HG03520 (cell line): ENCODE results near the gene GDAP1L1.
"Not testable (repeated sequence)": the region's sequence is repeated elsewhere in the genome, so short reads cannot be mapped to it uniquely, and the experiment has no call there.

ENCODE experiments used
- ATAC-seq: cut with Tn5 transposase; IDR thresholded peaks from one replicate; pipeline ENCODE4 v1.9.1; 2021; ENCODE audit warnings: mild to moderate bottlenecking, moderate library complexity; ENCODE audit not compliant: unreplicated experiment

The GDAP1L1 gene

DNA sequence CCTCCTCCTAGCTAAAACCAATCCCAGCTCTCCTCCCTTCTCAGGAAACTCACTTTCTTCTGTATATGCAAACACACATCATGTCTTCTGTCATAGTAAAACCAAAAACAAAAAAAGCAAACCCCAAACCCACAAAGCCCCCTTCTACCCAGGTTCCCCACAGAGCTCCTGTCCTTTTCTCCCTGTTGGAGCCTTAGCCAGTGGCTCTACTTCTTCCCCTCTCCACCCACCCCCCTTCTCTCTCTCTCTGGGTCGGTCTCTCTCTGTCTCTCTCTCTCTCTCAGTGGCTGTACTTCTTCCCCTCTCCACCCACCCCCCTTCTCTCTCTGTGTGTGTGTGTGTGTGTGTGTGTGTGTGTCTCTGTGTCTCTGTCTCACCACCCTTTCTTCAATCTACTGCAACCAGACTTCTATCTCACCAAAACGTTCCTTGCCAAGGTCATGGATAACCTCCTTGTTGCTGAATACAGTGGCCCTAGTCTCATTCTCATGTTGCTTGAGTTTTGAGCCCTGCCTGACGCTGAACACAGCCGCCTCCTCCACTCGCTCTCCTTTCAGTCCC, 27.9 kb upstream of the GDAP1L1 start:
- ATAC-seq: no peak

DNA sequence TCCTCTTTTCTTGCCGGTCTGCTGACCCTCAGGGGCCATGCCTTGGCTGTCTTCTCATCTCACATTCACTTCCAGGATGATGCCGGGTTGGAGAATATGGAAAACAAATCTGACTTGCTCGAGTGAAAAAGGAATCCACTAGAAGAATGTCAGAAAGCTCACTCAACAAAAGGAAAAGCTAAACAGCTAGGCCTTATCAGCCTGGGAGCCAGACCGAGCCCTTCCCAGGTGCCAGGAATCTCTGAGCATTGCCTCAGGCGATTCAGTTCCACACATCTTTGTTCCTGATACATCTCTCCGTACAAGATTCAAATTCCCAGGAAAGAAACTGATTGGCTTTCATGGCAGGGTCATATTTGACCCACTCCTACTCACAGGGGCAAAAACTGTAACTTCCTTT, 27.3 kb upstream of the GDAP1L1 start:
- no peak for ATAC-seq

DNA sequence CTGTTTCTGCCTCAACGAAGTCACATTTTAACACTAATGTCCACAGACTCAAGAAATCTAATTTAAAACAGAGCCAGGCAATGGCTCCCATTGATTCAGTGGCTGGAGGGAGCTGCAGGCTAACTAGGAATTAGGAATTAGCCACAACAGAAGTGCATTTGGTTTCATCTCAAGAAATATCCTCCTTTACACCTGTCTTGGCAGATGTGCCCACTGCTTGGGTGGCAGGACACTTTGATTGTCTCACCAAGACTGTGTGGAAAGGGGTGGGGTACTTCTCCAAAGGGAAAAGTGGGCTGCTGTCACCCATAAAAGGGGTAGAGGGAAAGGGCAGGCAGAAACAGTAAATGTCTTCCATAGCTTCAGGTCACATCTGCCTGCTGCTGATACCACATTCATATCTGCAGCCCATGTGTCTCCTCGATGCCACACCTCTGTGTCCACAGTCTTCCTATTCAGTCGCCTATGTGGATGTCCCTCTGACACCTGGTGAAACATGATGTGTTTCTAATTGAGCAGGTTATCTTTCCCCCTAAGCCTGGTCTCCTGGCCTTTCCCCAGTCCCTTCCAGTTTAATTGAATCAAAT, 25.6 kb upstream of the GDAP1L1 start:
- no peak for ATAC-seq

DNA sequence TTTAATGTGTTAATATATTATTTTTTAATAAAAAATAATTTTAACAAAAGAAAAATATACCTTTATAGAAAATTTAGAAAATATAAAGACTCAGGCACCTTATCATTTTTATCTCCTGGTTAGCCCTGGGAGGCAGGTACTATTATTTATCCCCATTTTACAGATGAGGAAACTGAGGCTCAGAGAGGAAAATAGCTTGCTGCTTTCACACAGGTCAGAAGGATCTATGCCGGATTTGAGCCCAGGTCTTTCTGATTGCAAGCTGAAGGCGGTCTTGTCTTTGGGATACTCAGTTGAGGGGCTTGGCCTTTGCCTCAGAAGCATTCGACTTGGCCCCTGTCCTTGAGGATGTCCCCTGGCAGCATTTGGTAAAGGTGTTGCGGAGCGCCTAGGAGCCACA, 25.1 kb upstream of the GDAP1L1 start:
- no peak for ATAC-seq

DNA sequence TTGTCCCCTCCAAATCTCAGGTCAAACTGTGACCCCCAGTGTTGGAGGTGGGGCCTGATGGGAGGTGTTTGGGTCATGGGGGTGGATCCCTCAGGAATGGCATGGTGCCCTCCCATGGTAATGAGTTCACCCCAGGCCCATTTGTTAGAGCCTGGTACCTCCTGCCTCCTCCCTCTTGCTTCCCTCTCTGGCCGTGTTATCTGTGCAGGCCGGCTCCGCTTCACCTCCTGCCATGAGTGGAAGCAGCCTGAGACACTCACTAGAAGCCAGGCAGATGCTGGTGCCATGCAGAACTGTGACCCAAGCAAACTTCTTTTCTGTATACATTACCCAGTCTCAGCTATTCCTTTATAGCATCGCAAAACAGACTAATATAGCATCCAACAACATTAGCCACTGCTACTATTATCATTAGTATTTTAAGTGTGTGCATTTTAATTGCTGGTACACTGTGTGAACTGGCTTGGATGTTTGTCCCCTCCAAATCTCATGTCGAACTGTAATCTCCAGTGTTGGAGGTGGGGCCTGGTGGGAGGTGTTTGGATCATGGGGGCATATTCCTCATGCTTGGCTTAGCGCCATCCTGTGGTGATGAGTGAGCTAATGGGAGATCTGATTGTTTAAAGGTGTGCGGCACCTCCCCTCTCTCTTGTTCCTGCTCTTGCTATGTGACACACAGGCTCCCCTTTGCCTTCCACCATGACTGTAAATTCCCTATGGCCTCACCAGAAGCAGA, 24.3 kb upstream of the GDAP1L1 start:
- no peak for ATAC-seq

DNA sequence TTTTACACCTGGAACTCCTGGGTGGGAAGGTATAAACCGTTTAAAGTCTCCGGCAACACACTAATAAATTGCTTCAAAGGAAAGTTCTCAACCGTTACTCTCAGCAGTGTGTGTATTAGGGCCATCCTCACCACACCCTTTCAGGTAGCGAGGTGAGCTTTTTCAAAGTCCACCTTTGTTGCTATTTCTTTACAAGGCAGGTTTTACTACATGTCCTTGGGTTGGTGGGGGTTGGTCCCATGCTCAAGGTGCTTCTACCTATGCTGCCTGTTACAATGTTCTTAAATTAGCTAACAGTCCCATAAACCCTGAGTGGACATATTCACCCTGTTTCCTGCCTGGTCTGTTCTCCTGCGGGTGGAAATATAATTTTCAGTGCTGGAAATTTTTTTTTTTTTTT, 23.4 kb upstream of the GDAP1L1 start:
- no peak for ATAC-seq

DNA sequence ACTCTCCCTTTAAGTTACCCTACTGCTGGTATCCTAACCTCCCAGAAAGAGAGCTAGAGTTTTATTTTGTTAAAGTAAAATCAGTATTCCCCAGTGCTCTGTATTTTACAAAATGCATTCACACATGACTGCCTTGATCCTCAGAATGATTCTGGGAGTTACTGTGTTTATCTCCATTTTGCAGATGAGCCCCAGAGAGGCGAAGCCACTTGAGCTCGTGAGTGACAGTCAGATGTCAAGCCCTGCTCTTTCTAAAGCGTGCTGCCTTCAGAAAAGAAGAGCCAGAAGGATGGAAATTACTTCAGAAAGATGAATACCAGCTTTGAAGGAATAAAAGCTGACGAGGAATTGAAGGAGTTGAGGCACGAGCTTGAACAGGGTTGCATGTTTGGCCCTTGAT, 22.5 kb upstream of the GDAP1L1 start:
- ATAC-seq: no peak

DNA sequence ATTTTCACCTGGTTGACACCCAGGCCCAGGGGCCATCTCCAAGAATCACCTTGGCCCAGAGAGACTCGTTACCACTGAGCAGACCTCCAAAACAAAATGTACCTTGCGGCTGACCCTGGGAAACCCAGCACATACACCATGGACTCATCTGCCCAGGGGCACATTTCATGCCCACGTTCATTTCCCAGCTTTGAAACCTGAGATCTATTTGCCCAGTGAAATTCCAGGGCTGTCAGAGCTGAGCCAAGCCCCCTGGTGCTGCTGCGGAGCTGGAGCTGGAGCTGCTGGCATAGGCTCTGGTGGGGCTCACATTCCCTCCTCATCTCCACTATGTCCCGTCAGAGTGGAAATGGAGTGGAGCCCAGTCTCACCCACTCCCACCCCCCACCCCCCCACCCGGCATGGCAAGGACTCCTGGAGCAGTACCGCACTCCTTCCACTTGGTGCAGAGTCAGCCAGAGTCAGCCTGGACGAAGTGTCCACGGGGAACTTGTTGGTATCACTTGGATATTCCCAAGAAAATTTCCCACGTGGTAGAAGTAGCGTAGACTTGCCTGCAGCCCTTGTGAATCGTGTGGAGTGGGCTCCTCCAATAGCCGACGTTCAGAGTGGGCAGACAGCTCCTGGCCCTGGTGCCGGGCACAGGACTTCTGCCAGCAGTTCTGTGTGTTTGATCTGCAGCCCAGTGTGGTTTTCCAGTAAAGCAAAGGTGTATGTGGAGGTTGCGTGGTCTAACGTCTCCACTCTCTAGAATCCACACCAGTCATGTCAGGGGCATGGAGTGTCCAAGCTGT, 18.4 kb upstream of the GDAP1L1 start:
- ATAC-seq: no peak

DNA sequence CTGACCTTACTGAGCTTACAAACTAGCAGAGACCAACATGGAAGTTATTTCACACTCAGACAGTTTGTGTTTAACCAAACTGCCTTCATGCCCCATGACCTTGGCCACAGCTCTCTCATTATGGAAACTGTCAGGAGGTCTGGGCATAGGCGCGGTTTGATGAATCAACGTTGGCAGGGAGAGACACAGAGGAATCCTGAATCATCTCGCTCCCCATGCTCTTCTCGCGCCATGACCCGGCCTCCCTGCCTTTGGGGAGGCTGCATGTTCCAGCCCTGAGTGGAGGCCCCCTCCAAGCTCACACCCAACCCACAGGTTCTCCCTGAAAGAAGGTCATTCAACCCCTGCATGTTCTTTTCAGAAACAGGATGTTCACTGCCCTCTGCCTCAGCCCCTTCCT, 15.9 kb upstream of the GDAP1L1 start:
- ATAC-seq: no peak

DNA sequence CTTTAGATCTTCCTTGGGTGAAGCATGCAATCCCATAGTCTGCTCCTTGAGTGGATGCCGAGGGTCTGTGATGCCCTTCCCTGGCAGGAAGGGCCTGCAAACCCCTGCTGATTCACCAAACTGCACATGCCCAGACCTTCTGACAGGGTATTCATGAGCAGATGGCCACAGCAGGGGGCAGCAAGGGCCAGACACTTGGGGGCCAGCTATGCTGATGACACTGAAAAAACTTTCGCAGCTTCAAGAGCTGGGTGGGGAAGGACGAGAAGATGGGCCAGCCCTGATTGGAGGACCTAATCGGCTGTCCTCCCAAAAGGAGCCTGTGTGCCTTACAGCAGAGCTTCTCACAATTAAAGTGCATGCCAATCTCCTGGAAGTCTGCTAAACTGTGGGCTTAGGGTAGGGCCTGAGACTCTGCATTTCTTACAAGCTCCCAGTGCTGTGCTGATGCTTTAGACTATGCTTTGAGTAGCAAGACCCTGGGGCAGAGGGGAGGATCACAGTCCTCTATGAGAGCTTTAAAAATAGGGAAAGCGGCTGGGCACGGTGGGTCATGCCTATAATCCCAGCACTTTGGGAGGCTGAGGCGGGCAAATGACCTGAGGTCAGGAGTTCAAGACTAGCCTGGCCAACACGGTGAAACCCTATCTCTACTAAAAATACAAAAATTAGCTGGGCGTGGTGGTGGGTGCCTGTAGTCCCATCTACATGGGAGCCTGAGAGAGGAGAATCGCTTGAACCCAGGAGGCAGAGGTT, 15.2 kb upstream of the GDAP1L1 start:
- ATAC-seq: no peak

DNA sequence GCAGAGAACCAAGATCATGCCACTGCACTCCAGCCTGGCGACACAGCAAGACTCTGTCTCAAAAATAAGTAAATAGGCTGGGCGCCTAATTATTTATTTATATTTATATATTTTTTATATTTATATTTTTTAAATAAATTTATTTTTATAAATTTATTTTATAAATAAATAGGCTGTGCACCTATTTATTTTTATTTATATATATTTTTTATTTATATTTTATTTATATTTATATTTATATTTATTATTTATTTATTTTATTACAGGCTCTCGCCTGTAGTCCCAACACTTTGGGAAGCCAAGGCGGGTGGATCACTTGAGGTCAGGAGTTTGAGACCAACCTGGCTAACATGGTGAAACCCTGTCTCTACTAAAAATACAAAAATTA, 14.6 kb upstream of the GDAP1L1 start:
- not testable (repeated sequence) for ATAC-seq

DNA sequence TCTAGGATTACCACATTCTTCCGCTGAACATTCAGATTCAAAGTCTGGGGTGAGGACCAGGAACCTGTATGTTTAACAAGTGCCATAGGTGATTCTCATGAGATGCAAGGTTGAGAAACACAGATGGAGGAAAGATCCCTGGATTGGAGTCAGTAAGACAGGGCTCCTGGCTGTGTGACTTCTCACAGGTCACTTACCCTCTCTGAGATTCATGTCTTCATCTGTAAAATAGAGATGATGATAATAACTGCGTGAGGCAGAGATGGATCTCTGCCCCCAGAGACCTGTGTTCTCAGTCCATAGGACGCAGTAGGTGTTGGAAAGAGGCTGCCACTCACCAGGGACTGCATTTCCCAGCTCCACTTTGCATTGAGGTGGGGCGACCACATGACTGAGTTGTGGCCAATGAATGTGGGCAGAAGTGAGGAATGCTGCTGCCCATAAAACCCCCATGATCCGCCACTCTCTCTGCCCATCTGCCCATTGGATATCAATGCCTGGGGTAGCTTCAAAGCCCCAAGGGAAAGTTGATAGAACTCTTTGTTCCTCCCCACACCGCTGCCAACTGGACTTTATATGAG, 13.6 kb upstream of the GDAP1L1 start:
- ATAC-seq: no peak

DNA sequence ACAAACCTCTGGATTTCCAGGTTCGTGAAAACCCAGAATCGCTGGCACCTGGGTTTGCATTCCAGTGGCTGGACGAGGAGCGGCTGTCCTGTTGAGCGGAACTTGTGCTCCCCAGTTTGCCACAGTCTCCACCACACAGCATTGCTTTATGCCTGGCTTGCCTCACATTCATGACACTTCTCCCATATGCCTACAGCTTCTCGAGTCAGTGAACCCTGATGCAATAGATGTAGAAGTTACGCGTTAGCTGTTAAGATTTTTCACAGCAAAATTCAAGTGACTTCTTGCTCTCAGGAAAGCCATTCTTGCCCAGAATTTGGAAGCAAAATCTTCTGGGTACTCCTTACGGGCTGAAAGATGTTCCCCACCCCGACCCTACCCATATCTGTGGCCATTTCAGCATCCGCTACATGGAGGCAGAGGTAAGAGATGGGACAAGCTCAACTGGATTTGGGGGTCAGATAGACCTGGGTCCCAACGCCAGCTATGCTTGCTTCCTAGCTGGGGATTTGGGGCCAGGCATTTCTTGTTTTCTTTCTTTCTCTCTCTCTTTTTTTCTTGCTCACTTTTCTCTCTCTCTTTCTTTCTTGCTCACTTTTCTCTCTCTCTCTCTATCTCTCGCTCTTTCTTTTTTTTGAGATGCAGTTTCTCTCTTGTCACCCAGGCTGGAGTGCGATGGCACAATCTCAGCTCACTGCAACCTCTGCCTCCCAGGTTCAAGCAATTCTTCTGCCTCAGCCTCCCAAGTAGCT, 12.4 kb upstream of the GDAP1L1 start:
- no peak for ATAC-seq

DNA sequence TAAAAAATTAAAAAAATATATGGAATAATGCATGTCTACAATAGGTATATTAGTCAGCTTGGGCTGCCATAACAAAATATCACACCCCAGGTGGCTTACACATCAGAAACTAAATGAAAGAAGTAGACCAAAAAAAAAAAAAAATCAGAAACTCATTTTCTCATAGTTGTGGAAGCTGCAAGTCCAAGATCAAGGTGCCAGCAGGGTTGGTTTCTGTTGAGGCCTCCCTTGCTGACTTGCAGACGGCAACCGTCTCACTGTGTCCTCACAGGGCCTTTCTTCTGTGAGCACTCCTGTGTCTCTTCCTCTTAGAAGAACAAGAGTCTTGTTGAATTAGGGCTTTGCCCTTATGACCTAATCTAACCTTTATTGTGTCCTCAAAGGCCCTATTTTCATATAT, 11.4 kb upstream of the GDAP1L1 start:
- no peak for ATAC-seq

DNA sequence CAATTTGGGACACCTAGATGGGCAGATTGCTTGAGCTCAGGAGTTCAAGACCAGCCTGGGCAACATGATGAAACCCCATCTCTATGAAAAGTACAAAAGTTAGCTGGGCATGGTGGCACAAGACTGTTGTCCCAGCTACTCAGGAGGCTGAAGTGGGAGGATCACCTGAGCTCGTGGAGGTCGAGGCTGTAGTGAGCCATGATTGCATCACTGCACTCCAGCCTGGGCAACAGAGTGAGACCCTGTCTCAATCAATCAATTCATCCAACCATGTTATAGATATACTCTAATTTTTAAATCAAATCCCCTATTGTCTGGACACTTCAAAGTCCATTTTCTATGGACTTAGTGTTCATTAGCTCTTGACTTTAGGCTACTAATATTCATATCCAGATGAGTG, 10.3 kb upstream of the GDAP1L1 start:
- ATAC-seq: not testable (repeated sequence)

DNA sequence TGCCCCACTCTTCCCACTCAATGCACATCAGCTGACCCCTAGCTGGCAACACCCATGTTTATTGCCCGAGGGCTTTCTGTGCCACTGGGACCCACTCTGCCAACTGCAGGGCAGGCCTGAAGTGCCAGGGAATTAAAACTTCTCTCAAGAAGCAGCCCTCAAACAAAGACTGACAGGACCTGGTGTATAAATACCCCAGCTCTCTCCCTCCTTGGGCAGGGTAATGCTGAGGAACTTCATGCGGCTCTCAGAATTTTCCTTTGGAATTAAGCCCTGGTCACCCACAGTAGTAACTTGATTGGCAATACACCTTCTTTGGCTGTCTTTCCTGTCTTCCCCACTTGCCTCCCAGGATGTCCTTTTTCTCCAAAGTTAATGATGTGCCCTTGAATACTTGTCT, 5.3 kb upstream of the GDAP1L1 start:
- no peak for ATAC-seq

DNA sequence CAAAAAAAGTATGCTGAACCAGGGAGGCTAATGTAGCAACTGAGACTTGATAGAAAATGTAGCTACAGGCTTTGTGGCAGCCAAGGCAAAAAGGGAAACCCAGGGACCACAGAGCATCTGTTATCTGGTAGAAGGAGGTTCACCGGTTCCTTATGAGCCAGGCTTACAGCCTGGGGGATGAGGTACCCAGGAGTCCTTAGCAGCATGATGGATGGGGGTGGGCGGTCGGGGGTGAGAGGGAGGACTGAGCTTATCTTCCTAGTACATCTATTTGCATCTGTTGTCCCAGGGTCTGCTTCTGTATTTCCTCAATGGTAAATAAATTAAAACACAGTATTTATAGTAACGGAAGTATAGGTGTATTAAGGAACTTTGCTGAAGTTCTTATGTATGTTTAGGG, 1.1 kb upstream of the GDAP1L1 start:
- no peak for ATAC-seq

DNA sequence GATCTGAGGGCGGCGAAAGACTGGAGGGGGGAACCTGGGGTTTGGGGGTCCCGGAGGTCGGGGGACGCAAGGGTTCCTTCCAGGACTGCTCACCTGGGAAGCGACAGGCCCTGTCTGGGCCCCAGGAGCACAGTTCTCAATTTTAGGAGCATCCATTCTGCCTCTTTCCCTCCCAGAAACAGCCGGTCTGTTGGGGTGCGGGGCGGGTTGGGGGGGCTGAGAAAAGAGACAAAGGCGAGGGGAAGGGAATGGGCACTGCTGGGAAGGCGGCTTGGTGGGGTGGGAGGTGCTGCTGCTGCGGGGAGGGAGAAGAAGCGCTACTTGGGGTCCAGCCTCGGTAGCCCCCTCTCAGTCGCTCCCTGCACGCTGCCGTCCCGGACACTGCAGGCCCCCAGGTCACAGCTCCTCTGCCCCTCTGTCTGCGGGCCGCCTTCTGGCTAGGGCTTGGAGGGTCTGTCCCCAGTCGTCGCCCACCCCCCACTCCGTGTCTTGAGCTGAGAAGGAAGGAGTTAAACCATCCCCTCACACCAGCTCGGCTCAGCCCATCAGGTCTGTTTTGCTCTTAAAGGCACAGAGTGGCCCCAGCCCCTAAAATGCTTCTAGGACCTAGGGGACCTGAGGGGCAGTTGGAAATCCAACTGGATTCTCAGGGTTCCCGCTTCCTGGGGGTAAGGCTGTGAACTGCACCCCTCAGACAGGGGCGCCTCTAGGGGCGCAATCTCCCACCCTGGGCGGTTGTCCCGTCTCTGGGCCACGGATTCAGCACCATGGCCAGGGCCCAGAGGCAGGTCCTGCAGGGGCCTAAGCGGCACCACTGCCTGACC, 690 bp downstream of the GDAP1L1 start:
- ATAC-seq: no peak

DNA sequence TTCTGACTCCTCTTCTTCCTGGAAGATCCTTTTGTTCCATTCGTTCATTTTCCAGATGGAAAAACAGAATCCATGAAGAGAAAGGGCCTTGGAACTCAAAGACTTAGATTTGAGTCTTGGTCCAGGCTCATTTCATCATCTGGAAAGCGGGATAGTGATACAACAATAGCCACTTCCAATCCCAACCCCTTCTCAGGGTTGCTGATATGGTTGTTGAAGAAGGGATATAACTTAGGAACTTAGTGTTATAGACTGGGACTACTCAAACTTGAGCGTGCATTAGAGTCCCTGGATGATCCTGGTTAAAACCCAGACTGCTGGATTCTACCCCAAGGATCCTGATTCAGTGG, 1.3 kb downstream of the GDAP1L1 start:
- no peak for ATAC-seq
